HL-60/S4 treated with phorbol 12-myristate 13-acetate at 8.2 ng/mL for 4 days and 3 days (cell line): ENCODE data around the gene WWOX.

Experiments used
- in situ Hi-C: fragments of 300-500 bp; cut with MboI; formaldehyde crosslinking; loops from 2 replicates; pipeline ENCODE4 v1.15.0; 2022; ENCODE audit warnings: low sequenced_read_pairs

Gene WWOX

DNA sequence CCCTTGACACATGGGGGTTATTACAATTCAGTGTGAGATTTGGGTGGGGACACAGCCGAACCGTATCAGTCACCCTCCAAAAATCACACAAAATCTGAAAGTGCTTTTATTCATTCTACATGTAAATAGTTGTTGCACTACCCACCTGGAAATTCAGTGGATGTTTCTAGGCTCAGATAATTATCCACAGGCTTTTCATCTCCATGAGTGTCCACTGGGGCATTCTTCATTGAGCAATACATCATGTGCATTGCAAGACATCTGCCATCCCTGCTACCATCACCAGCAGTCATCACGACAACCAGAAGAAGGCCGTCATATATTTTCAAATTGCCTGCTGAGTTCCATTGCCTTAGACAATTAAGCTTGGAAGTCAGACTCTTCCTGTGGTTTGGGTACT lies 330.8 kb downstream of the WWOX start:
- in situ Hi-C loops: no loop called here

DNA sequence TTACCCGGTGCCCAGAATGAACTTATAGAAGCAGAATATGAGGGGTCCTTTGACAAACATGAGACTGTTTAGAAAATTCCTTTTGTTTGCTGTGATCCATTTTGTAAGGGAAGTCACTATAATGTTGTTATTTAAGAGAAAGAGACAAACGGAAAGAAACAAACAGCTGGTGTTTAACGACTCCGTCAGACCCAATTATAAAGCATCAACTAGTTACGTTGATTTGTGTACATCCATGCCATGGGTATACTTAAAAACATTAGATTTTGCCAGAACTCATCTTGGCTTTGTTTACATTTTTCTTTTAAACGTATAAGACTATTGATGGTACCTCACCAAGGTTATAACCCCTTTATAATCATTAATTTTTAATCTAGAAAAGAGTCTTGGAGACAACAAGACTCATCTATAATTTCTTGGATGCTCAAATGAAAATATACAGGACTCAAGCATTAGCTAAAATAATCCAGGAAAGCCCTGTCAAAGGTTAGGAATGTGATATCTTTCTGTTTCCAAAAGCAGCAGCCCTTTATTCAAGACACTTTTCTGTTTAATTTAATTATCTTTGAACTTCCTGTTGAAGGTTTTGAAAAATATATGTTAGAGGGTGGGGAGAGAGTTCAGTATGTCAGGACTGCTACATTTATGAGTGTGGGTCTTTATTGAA lies 331.7 kb downstream of the WWOX start:
- in situ Hi-C loops: no loop called here

DNA sequence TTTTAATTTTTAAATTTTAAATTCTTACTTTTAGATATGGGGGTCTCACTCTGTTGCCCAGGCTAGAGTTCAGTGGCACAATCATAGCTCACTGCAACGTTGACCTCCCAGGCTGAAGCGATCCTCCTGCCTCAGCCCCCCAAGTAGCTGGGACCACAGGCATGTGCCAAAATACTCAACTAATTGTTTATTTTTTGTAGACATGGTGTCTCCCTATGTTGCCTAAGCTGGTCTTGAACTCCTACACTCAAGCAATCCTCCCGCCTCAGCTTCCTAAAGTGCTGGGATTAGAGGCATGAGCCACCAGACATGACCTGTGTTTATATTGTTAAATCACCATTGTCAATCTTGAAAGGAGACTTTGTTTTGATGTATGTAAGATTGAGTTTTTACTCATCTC lies 332.2 kb downstream of the WWOX start:
- in situ Hi-C loops: no loop called here

DNA sequence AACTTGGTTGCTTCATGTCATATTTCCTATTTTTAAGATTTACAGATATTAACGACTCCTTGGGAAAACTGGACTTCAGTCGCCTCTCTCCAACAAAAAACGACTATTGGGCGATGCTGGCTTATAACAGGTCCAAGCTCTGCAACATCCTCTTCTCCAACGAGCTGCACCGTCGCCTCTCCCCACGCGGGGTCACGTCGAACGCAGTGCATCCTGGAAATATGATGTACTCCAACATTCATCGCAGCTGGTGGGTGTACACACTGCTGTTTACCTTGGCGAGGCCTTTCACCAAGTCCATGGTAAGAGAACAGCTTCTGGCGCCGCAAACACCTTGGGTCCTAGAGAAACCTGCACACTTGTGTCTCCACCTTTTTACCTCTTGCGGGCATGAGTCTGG lies 333.0 kb downstream of the WWOX start:
- in situ Hi-C loops: no loop called here

DNA sequence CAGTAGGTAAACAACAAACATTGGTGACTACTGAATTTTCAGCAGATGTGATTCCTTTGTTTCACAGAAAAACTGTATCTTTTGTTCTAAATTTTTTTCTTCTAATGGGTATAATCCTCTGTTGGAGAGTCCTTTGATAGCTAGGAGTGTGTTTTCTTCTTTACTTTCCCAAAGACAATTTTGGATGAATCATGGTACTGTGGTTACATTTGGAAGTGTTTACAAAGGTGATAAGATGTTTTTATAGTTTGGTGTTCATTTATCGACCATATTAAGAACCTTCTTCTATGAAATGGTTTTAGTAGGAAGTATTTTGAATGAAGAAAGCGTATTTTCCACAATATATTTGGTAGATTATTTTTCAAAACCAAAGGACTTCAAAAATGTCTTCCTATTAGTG lies 333.7 kb downstream of the WWOX start:
- in situ Hi-C loops: no loop called here

DNA sequence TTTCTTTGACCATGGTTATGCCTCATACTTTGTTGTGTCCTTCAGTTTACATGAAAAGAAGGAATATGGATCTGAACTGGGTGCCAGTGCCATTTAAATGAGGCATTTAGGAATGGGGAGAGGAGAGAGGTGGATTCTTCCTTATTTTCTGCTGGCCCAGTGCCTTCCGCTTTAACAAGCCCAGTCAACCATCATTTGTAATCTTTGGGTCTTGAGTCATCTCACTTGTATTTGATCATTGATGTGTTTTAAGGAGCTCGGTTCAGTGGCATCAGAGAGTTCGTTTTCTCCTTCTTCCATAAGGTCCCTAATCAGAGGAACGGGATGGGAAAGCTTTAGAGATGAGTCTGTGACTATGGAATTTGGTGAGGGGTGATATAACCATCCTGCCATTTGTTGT lies 334.9 kb downstream of the WWOX start:
- in situ Hi-C loops: no loop called here

DNA sequence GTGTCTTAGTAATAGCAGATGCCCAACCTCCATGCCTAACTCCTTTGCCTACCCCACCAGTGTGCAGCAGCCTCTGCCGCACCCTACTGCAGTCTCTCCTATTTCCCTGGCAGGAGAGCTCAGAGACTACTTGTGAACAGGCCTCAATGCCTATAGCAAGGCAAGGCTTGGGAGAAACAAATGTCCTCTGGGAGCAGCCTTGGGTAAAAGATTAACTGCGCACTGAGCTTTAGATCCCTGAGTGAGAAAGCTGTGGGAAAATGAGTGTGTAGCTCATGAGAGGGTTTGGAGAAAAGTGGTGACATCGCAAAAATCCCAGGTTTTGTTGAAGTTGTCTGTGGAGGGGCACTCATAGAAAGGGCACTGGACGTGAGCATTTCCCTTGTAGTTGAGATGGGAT lies 335.8 kb downstream of the WWOX start:
- in situ Hi-C loops: no loop called here

DNA sequence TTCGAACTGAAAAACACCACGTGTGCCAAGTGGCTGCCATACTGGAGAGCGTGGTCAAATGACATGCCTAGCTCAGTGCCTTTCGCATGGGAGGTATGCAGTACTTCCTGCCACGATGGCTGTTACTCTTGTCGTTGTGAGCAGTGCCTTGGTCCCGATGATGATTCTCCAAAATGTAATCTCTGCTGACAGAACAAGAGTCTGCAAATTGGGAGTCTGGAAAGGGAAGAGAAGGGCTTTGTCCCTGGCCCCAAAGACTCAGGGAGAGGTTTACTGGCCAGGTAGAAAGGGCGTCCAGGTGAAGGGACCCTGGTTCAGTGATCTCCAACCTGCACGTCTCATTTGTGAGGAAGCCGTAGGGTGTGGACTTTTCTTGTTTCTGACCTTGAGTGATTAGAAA lies 336.6 kb downstream of the WWOX start:
- in situ Hi-C loops: no loop called here

DNA sequence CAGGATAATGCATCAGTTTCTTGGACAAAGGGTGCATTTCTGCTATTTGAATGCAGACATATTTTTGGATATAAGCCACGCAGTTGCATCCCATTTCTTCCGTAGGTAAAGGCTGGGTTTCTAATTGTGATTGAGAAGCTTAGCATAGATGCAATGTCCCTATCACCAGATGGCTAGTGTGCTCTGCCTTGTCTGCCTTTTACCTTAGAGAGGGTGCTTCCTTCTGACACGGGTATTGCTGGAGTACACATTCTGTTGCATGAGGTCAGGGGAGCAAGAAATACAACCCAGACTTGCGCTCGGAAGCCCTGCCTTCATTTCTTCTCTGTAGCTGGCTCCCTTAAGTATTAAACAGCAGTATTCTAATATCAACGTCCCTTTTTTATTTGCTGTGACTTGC lies 337.4 kb downstream of the WWOX start:
- in situ Hi-C loops: no loop called here

DNA sequence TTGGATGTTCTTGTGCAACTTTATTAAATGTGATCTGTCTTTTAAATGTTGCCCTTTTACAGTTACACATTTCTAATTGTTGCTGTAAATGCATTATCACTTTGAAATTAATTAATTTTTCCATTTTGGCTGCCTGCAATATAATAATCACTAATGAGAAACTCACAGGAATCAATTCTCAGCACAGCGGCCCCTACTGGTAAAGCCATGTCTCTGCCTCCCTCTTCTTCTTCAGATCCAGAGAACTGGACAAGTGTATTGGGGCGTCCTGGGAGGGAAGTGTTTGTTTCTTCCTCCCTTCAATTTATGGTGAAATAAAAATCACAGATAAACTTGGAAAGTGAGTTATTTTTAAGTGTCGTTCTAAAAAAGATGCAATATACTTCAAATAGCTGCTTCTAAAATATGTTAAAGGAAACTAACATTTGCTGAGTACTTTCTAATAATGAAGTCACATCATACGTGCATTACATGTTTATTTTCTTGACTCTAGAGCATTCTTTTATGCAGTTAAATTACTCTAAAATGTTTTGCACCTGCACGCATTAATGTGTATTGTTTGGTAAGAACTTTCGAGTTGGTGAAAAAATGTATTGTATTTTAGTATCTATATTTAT lies 338.0 kb downstream of the WWOX start:
- in situ Hi-C loops: no loop called here

DNA sequence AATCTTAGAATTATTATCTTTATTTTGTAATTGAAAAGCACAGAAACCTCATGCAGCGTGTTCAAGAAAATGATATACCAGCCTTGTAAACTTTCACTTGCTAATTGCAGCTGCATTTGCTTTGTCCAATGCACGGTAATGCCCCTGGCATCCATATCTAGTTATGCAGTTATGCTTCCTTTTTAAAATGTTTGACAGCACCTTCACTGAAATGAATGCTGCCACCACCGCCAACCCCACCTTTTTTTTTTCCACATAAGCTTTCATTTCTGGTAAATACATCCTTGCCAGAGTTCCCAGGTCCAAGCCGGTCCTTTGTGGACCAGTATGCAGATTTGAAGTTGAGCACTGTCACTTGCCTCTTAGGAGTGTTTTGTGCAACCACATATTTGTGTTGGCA lies 338.8 kb downstream of the WWOX start:
- in situ Hi-C loops: no loop called here

DNA sequence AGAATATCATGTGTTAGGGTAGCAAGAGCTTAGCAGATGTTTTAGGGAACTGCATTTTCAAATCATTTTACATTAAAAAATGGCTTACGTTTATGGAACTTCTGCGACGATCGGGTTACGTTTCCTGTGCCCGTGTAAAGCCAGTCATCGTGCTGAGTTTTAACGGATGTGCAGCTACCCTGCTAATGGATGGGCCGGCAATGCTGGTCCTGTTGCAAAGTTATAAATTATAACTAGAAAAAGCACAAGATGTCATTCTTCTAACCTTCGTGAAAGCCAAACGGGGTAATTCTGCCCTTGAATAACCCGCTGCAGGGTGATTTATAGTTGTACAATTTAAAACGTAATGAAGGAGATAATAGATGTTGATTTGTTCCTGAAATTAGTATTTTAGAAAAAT lies 339.2 kb downstream of the WWOX start:
- in situ Hi-C loops: no loop called here

DNA sequence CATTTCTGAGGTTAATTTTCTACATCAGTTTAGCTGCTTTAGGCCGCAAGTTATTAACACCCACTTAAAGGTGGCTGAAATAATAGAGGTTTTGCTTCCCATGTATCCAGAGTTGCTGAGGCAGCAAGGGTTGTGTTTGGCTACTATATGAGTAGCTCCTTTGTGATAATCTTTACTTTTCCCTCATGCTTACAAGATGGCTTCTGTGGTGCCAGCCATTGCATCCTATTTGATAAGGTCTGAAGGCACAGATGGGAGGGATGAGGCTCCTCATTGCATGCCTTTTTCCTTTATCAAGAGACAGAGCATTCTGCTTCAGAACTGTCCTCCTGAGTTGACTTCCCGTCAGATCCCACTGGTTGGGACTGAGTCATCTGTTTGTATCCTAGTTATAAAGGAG lies 340.2 kb downstream of the WWOX start:
- in situ Hi-C loops: no loop called here

DNA sequence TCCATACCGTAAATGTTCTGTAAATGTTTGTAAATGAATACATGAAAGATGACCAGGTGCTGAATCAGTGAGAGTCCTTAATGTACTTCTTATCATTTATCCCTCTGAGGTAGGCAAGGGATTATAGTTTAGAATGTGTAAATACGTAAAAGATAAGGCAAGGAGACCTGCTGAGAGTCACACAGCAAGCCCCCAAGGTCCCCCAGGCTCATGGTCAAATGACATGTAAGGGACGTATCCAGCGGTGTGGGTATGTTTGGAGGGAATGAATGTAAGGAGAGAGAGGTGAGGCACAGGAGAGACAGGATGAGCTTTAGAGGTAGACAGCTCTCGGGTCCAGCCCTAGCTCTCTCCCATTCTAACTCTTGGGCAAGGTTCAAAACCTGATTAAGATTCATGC lies 341.8 kb downstream of the WWOX start:
- in situ Hi-C loops: no loop called here

DNA sequence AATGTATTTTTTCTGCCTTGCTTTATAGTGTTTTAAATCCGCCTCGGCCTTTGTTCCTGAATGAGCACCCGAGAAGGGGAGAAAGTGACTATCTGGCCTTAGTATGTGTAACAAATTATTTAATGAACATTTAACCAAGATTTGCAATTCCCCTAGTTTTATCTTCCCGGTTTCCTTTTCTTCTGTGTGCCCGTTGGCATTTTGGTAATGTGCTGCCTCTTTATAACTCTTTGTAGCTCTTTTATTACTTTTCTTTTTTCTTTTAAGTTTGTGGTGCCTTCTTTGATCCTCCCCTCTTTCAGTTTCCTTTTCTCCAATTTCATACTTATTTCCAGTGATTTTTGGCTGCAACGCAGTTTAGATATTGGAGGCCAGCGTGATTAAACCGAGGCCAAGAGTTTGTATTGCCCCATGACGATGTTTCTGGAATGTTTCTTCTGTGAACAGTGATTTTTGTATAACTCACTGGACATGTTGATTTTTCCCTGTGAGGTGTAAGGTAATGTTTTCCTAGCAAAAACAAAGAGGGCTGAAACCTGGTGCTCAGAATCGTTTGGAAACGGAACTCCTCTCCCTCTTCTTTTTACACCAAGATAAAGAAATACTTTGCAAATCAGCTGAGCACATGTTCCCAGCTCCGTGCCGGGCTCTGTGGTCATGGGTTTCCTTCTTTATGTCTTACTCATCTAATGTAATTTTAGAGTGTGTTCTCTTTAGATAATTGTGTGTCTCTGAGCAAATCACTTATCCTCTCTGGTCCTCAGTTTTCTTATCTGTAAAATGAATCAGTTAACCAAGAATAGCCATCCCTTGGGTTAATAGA lies 344.3 kb downstream of the WWOX start:
- in situ Hi-C loops: no loop called here

DNA sequence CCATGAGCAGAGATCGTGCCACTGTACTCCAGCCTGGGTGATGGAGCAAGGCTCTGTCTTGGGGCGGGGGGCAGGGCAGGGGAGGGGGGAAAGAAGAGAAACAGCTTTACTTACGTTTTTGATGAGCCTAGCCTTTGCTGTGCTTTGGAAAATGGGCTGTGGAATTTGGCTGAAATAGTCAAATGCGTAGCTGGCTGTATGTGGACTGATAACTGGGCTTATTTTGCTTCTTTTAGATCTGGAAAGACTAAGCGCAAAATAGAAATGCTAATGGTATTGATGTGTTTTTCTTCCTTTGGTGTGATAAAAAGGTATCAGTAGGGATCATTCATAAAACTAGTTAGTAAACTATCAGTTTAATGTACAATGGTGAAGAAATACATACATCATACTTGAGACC lies 346.4 kb downstream of the WWOX start:
- in situ Hi-C loops: no loop called here

DNA sequence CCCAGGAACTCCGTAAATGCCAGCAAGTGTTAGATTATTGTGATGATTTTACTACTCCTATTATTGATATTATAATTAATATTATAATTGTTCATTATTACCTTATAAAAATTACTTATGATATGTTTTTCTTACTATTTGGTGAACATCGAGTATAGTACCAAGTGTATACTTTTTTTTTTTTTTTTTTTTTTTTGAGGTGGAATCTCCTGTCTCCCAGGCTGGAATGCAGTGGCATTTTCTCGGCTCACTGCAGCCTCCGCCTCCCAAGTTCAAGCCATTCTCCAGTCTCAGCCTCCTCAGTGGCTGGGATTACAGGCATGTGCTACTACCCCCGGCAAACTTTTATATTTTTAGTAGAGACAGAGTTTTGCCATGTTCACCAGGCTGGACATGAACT lies 347.0 kb downstream of the WWOX start:
- in situ Hi-C loops: no loop called here

DNA sequence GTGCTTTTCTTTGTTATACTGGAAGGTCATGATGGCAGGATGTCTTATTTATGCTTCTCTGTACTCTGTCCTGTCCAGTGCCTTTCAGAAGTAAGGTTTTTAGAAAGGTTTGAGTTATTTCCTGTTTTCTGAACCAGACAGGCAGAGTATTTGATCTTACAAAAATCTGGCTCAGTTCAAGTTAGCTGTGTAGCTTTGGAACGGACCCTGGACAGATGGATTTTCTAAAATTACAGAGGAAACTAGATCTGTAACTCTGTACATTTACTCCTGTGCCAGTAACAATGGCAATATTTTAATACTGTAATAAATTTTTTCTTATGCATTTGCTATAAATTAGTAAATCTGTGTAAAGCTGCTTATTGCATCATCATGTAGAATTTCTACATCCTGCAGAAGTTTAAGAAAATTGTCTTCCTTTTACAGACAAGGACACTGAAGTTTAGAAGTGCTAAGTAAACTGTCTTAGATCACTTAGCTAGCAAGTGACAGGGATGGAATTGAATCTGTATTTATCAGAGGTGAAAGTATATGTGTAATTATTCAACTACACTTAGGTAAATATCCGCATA lies 347.6 kb downstream of the WWOX start:
- in situ Hi-C loops: no loop called here

DNA sequence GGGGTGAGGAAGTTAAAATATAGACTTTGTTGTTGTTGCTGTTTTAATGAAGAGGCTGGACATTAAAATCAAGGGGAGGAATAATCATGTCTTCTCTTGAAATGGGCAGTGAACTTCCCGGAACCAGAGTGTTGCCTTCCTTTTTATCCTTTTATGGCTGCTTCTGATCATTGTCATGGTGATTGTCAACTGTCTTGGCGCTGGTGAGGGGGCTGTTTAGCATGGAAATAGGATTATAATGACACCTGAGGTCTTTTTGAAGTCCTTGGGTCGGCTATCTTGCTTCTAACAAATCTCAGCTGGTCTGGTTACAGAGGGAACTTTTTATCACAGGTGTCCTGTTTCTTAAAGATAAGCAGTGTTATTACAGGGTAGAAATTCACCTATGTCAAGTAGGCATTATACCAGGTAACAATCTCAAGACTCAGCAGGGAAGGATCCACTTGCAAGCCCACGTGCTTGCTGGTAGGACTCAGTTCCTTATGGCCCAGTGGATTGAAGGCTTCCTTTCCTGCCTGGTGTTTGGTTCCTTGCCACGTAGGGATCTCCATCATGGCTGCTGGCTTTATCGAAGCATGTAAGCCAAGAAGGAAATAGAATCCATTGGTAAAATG lies 349.3 kb downstream of the WWOX start:
- in situ Hi-C loops: no loop called here

DNA sequence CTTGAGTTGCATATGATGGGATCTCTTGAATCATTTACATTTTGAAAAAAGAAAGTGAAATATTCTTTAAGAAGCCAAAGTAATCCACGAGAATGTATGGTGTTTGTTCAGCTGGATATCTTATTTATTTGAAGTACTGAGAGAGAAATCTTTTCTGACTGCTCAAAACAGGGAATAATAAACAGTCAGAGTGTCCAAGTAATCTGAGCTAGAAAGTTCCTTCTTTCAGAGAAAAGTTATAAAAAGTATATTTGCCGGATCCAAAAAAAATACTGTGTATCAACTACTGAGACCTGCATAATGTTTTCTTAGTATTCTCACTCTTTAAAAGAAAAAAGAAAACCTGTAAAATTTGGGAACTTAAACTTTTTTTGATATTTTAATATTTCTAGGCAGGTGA lies 350.8 kb downstream of the WWOX start:
- in situ Hi-C loops: no loop called here

DNA sequence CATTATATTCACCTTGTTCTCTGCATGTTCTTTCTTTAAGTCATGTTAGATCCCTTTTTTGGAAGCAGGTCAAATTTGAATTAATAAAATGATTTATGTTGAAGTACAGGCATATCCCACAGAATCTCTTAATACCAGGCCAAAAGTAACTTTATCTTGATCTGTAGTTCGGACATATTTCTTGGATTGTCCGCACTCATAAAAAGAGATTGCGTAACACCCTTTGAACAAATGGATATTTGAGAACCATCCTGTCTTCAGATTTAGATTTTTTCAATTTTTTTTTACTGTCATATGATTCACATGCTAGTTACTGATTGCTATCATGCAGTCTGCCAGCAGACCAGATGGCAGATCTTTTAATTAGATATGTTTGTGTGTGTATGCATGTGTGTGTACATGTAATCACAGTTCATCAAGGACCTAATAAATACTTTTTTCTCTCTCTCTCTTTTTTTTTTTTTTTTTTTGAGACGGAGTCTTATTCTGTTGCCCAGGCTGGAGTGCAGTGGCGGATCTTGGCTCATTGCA lies 352.6 kb downstream of the WWOX start:
- in situ Hi-C loops: no loop called here
